Left lung (tissue), 14 donors: ENCODE data around the gene PRR13. TPM values are rescaled to one million over a fixed set of nuclear protein-coding genes. Genes with fewer than 3 reads are reported as not detected.
"Not testable (repeated sequence)": the region's sequence is repeated elsewhere in the genome, so short reads cannot be mapped to it uniquely, and the experiment has no call there.

Experiments
- ATAC-seq: fragments of 200-7000 bp; cut with Tn5 transposase; one replicate; pipeline ENCODE4 v1.9.1; 2020; ENCODE audit warnings: moderate library complexity
- DNase-seq, 4 donors: peaks; one replicate each; pipeline ENCODE4 v3.0.0-alpha.2; 2013 to 2020
- H3K27ac ChIP-seq, 2 donors: fragments of 200-600 bp; sonication (generic) in 1 of 2; one replicate each; pipeline versions ENCODE4 v1.5.0 to v1.8.0; 2020 to 2021
- H3K27me3 ChIP-seq, 2 donors: fragments of 200-600 bp; sonication (generic) in 1 of 2; one replicate each; pipeline versions ENCODE4 v1.5.0 to v1.8.0; 2020 to 2021
- H3K36me3 ChIP-seq, 2 donors: fragments of 200-600 bp; sonication (generic) in 1 of 2; one replicate each; pipeline versions ENCODE4 v1.5.0 to v1.8.0; 2020 to 2021
- H3K4me1 ChIP-seq, 2 donors: fragments of 200-600 bp; one replicate each; pipeline ENCODE4 v1.8.0; 2021
- H3K4me3 ChIP-seq, 2 donors: fragments of 200-600 bp; sonication (generic) in 1 of 2; one replicate each; pipeline versions ENCODE4 v1.5.0 to v1.8.0; 2020 to 2021; ENCODE audit warnings: mild to moderate bottlenecking in 1 of 2
- H3K9me3 ChIP-seq, 2 donors: fragments of 200-600 bp; sonication (generic) in 1 of 2; one replicate each; pipeline versions ENCODE4 v1.5.0 to v1.8.0; 2020 to 2021
- CTCF ChIP-seq, 2 donors: fragments of 200-600 bp; sonication (generic) in 1 of 2; IDR thresholded peaks; one replicate each; pipeline versions ENCODE4 v1.5.0 to v1.8.0; 2021; ENCODE audit warnings: antibody characterized with exemption in 2 of 2
- intact Hi-C, 2 donors: fragments of 100-400 bp; cut with DNase I; formaldehyde crosslinking; loops; one replicate each; pipeline versions ENCODE4 v1.11.2 to v1.14.2; 2022
- long read RNA-seq, 12 donors: library from polyadenylated mRNA in 2 of 12; unstranded in 2 of 12; transcript quantifications; one replicate each; pipeline ENCODE4 v2.0.0 and lab custom pipeline, GENCODE V29; 2019 to 2026
- polyA plus RNA-seq, 6 donors: library from polyadenylated mRNA; unstranded; fragments of 120-200 nt; gene quantifications; one replicate each; pipeline ENCODE4 v1.2.1, GENCODE V29; 2013; ENCODE audit not compliant: insufficient read length in 6 of 6
- total RNA-seq, 2 donors: library from RNA; stranded (reverse); fragmentation: NEBNext Ultra II Directional; extraction: Animal tissue kit (Norgen Biotek cat#: 25700); gene quantifications; one replicate each; pipeline ENCODE4 v1.2.1, GENCODE V29; 2021
- donor health status: DM: no; HTN: yes; CAD: no.
- donor health status: DM: no; HTN: no; CAD: no.

Gene PRR13
- 100 to 1,000 TPM; 146 to 155 TPM for total RNA-seq
- 100 to 1,000 TPM in 4 of 6 donors, 10 to 100 TPM in 2; 82.7 to 123 (median 107) TPM for polyA plus RNA-seq
- long read RNA-seq, donor 1, transcript PRR13-202 (4 exons, 1,229 nt), result major isoform, 34 of 74 reads
- long read RNA-seq, donor 1, transcript PRR13-208 (3 exons, 786 nt), result minor isoform, 11 of 74 reads
- long read RNA-seq, donor 1, partial matches to known transcripts, result 19 of 74 reads
- long read RNA-seq, donor 1, other reads (novel, unspliced or antisense), result 5 of 74 reads
- long read RNA-seq, donor 2, transcript PRR13-202 (4 exons, 1,229 nt), result major isoform, 21 of 66 reads
- long read RNA-seq, donor 2, transcript PRR13-208 (3 exons, 786 nt), result minor isoform, 6 of 66 reads
- long read RNA-seq, donor 2, partial matches to known transcripts, result 34 of 66 reads
- long read RNA-seq, donor 2, other reads (novel, unspliced or antisense), result 0 of 66 reads
- long read RNA-seq, donor 3, transcript PRR13-202 (4 exons, 1,229 nt), result major isoform, 22 of 35 reads
- long read RNA-seq, donor 3, partial matches to known transcripts, result 5 of 35 reads
- long read RNA-seq, donor 3, other reads (novel, unspliced or antisense), result 0 of 35 reads
- long read RNA-seq, donor 4, transcript PRR13-202 (4 exons, 1,229 nt), result major isoform, 37 of 72 reads
- long read RNA-seq, donor 4, transcript PRR13-209 (4 exons, 625 nt), result minor isoform, 8 of 72 reads
- long read RNA-seq, donor 4, transcript PRR13-210 (4 exons, 1,009 nt), result minor isoform, 7 of 72 reads
- long read RNA-seq, donor 4, partial matches to known transcripts, result 11 of 72 reads
- long read RNA-seq, donor 4, other reads (novel, unspliced or antisense), result 4 of 72 reads
- long read RNA-seq, donor 5, transcript PRR13-202 (4 exons, 1,229 nt), result major isoform, 18 of 34 reads
- long read RNA-seq, donor 5, transcript PRR13-208 (3 exons, 786 nt), result minor isoform, 8 of 34 reads
- long read RNA-seq, donor 5, partial matches to known transcripts, result 6 of 34 reads
- long read RNA-seq, donor 5, other reads (novel, unspliced or antisense), result 0 of 34 reads
- long read RNA-seq, donor 6, transcript PRR13-208 (3 exons, 786 nt), result minor isoform, 7 of 28 reads
- long read RNA-seq, donor 6, transcript PRR13-202 (4 exons, 1,229 nt), result major isoform, 12 of 28 reads
- long read RNA-seq, donor 6, partial matches to known transcripts, result 5 of 28 reads
- long read RNA-seq, donor 6, other reads (novel, unspliced or antisense), result 0 of 28 reads
- long read RNA-seq, donor 7, transcript PRR13-202 (4 exons, 1,229 nt), result major isoform, 21 of 25 reads
- long read RNA-seq, donor 7, partial matches to known transcripts, result 0 of 25 reads
- long read RNA-seq, donor 7, other reads (novel, unspliced or antisense), result 0 of 25 reads
- long read RNA-seq, donor 8, transcript PRR13-209 (4 exons, 625 nt), result minor isoform, 6 of 40 reads
- long read RNA-seq, donor 8, transcript PRR13-202 (4 exons, 1,229 nt), result major isoform, 20 of 40 reads
- long read RNA-seq, donor 8, transcript PRR13-208 (3 exons, 786 nt), result minor isoform, 5 of 40 reads
- long read RNA-seq, donor 8, partial matches to known transcripts, result 7 of 40 reads
- long read RNA-seq, donor 8, other reads (novel, unspliced or antisense), result 0 of 40 reads
- long read RNA-seq, donor 9, partial matches to known transcripts, result 0 of 1 reads
- long read RNA-seq, donor 9, other reads (novel, unspliced or antisense), result 0 of 1 reads
- long read RNA-seq, donor 10, transcript PRR13-209 (4 exons, 625 nt), result minor isoform, 14 of 122 reads
- long read RNA-seq, donor 10, transcript PRR13-202 (4 exons, 1,229 nt), result major isoform, 68 of 122 reads
- long read RNA-seq, donor 10, transcript PRR13-208 (3 exons, 786 nt), result minor isoform, 11 of 122 reads
- long read RNA-seq, donor 10, partial matches to known transcripts, result 12 of 122 reads
- long read RNA-seq, donor 10, other reads (novel, unspliced or antisense), result 9 of 122 reads
- long read RNA-seq, donor 11, transcript PRR13-208 (3 exons, 786 nt), result minor isoform, 8 of 25 reads
- long read RNA-seq, donor 11, transcript PRR13-202 (4 exons, 1,229 nt), result major isoform, 13 of 25 reads
- long read RNA-seq, donor 11, partial matches to known transcripts, result 0 of 25 reads
- long read RNA-seq, donor 11, other reads (novel, unspliced or antisense), result 0 of 25 reads
- long read RNA-seq, donor 12, transcript PRR13-208 (3 exons, 786 nt), result minor isoform, 13 of 41 reads
- long read RNA-seq, donor 12, transcript PRR13-202 (4 exons, 1,229 nt), result major isoform, 14 of 41 reads
- long read RNA-seq, donor 12, partial matches to known transcripts, result 10 of 41 reads
- long read RNA-seq, donor 12, other reads (novel, unspliced or antisense), result 0 of 41 reads

GRCh38 chr12:53441040-53441833 lies at the start of gene PRR13:
Gene PRR13, plus strand, starts transcription at chr12:53441734. Its CDS starts 981 bp downstream, at chr12:53442715.
- peak; percentile 98 for ATAC-seq

GRCh38 chr12:53399896-53400295 lies 41.6 kb upstream of the PRR13 start:
- ATAC-seq, result no peak
- H3K9me3 ChIP-seq, result no peaks in the 10 kb centered on the region
- intact Hi-C loops, result no loop called here
- H3K27me3 ChIP-seq, result no peaks in the 10 kb centered on the region
- H3K4me3 ChIP-seq, result no peak overlapping the region
- peaks cover 0 to 63% of the 10 kb centered on the region in 2 donors for H3K36me3 ChIP-seq
- no peak overlapping the region for H3K27ac ChIP-seq
- DNase-seq, result no peak
- no peak for TF ChIP-seq CTCF (IDR thresholded peaks at IDR 0.05)
- H3K4me1 ChIP-seq, result peaks cover 0 to 12% of the 10 kb centered on the region in 2 donors

More at GRCh38 chr12:53441040-53441833, at the start of gene PRR13:
- Histone ChIP-seq H3K4me3 (peak within 1 kb of the TSS; percentile 74 to 94), H3K27ac (peak within 1 kb of the TSS; percentile 95 to 98), H3K36me3 (peaks cover 0 to 28% of the 10 kb centered on the region in 2 donors), H3K27me3 (no peaks in the 10 kb centered on the region), H3K9me3 (no peaks in the 10 kb centered on the region), H3K4me1 (peaks cover 15 to 38% of the 10 kb centered on the region in 2 donors)
- TF ChIP-seq CTCF (IDR thresholded peaks at IDR 0.05), result no peak
- intact Hi-C loops, result no loop called here
- peak; percentile 96 to 99 (median 98) for DNase-seq

- H3K4me3 ChIP-seq, H3K27ac ChIP-seq, H3K27me3 ChIP-seq, H3K9me3 ChIP-seq, intact Hi-C loops, H3K4me1 ChIP-seq, DNase-seq, ATAC-seq: not testable (repeated sequence)
- peaks cover 0 to 58% of the 10 kb centered on the region in 2 donors for H3K36me3 ChIP-seq
These were observed 39.2 kb upstream of the PRR13 start for GRCh38 chr12:53402351-53402750.

GRCh38 chr12:53402871-53403270 lies 38.7 kb upstream of the PRR13 start:
- Histone ChIP-seq H3K36me3 (peaks cover 0 to 63% of the 10 kb centered on the region in 2 donors), H3K9me3 (no peaks in the 10 kb centered on the region), H3K27me3 (no peaks in the 10 kb centered on the region), H3K4me3 (no peak overlapping the region), H3K27ac (no peak overlapping the region), H3K4me1 (no peaks in the 10 kb centered on the region)
- ATAC-seq (no peak), DNase-seq (no peak)
- intact Hi-C loops, result no loop called here
- TF ChIP-seq CTCF (IDR thresholded peaks at IDR 0.05), result no peak
